Measurements from ENCODE around the gene RDH11.
A peak's percentile ranks its signal among the peaks of the same experiment; 100 is the strongest.

Gene RDH11, protein sequence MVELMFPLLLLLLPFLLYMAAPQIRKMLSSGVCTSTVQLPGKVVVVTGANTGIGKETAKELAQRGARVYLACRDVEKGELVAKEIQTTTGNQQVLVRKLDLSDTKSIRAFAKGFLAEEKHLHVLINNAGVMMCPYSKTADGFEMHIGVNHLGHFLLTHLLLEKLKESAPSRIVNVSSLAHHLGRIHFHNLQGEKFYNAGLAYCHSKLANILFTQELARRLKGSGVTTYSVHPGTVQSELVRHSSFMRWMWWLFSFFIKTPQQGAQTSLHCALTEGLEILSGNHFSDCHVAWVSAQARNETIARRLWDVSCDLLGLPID

GRCh38 chr14:67695394-67695949 lies at the start of gene RDH11:
RDH11 (minus strand) TSS chr14:67695764; CDS start chr14:67695703, 61 bp downstream.
- no peak for TF ChIP-seq CTCF (IDR thresholded peaks at IDR 0.05; ENCODE audit: control extremely low read depth, extremely low read depth, low read depth, missing control alignments)
- CTCF ChIA-PET, result interaction anchor here (0.8 to 6.1 kb wide), 7 partner anchors 8 to 268 kb away, joined by 3 to 70 read pairs (median 3); partner anchors contain the start of genes PIGH, RDH12 and ZFYVE26
- DNase-seq (ENCODE audit: extremely low spot score), result peak; percentile 88
- POLR2A ChIA-PET, result no interaction called here

DNA sequence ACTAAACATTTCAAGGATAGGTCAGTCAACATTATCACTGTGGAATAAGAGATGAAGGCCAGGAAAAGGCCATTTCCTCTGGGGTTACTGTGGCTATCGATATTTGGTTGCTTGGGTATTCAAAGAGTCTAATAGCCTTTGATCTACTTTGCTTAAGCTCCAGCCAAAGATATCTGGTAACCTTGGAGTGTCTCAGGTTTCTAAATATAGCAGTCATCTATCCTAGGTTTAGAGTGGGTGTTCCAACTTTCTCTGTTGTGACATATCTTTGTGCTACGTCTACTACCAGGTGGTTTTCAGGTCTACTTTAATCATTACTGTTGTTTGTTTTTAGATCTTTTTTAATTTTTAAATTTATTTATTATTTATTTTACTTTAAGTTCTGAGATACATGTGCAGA lies 48.5 kb upstream of the RDH11 start:
- TF ChIP-seq CTCF (IDR thresholded peaks at IDR 0.05; ENCODE audit: control extremely low read depth, extremely low read depth, low read depth, missing control alignments), result no peak
- CTCF ChIA-PET, result no interaction called here
- DNase-seq (ENCODE audit: extremely low spot score), result no peak

DNA sequence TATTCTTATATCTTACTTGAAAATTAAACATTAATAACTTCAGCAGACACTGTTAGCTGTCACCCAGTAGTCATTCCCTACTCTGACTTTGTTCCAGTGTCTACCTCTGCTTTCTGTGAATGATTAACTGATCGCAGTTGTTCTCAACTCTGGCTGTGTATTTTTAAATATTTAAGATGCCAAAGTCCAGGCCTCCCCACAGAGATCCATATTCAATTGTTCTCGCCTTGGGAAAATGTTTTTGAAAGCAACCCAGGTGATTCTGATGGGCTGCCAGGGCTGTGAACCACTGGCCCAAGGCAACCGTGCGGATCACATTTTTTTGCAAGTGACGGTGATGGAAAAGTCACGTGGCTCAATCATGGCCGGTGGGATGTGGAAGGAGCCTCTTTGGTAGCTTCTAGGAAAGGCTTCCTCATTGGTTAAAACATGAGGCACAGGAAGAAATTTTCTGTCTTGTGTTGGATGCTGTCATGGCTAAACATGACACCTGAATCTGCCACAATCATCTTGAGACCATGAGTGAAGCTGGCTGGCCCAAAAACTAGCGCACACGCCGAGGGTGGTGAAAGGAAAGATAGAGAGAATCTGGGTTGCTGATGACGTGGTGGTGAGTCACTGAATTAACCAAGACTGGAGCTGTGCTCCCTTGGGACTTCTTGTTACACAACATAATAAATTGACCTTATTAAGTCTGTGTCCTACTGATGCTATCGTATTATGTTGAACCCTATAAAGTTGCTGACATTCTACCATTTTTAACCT lies 43.4 kb upstream of the RDH11 start:
- TF ChIP-seq CTCF (IDR thresholded peaks at IDR 0.05; ENCODE audit: control extremely low read depth, extremely low read depth, low read depth, missing control alignments), result no peak
- ChIA-PET CTCF (interaction anchor here (1.1 to 2.0 kb wide), 3 partner anchors 9 to 26 kb away, joined by 3 to 5 read pairs (median 4); no protein-coding TSS in a partner anchor), POLR2A (no interaction called here)
- DNase-seq (ENCODE audit: extremely low spot score), result no peak

More for the DNA sequence above, 48.5 kb upstream of the RDH11 start:
- POLR2A ChIA-PET, result no interaction called here

DNA sequence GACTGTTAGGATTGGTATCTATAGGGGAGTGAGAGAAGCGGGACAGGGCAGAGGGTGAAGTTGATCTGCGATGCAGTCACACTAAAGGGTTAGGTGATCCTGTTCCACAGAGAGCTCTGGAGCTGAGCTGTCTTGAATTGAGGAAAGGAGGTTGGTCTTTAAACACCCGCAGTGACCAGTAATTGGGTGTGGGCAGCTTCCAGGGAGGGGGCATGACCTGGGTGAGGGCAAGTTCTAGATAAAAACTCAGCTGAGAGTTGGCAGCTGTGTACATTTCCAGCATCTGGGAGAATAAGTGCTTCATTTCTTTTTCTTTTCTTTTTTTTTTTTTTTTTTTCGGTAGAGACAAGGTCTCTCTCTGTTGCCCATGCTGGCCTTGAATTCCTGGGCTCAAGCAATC lies 41.2 kb upstream of the RDH11 start:
- POLR2A ChIA-PET, result no interaction called here
- DNase-seq (ENCODE audit: extremely low spot score), result no peak
- TF ChIP-seq CTCF (IDR thresholded peaks at IDR 0.05; ENCODE audit: control extremely low read depth, extremely low read depth, low read depth, missing control alignments), result no peak
- CTCF ChIA-PET, result no interaction called here

DNA sequence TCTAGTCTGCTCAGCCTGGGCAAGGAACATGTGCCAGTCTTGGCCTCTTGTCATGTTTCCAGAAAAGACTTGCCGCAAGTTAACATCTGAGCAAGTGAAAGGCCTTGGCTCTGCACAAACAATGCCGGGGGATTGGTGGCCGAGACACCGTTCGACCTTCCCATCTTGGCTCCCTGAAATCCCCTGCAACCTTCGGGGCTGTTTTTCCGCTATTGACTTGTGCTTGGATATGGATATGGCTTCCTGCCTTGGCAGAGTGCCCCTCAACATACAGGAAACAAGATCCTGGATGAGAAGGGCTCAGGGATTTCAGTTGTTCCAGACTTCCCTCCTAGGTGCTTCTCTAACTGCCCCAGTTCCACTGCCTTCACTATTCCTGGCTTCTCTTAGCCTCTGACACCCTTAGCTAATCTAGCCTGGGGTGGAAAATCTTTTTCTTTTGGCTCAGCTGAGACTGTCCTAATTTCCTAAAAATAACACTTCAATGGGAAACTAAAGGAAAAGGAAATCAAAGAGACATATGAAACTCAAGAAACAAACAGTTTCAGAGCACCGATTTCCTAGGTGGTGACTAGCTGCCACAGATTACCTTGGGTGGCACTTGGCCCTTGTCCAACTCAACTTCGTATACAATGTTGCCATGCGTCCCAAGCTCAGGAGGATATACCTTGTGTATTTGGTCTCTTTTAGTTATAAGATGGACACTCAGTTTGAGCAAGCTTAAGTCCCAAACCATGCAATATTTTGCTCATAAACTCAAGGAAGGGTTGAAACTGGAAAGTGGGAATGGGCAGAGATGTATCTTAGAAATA lies 40.0 kb upstream of the RDH11 start:
- no peak for DNase-seq (ENCODE audit: extremely low spot score)
- TF ChIP-seq CTCF (IDR thresholded peaks at IDR 0.05; ENCODE audit: control extremely low read depth, extremely low read depth, low read depth, missing control alignments), result no peak
- ChIA-PET POLR2A (no interaction called here), CTCF (no interaction called here)

DNA sequence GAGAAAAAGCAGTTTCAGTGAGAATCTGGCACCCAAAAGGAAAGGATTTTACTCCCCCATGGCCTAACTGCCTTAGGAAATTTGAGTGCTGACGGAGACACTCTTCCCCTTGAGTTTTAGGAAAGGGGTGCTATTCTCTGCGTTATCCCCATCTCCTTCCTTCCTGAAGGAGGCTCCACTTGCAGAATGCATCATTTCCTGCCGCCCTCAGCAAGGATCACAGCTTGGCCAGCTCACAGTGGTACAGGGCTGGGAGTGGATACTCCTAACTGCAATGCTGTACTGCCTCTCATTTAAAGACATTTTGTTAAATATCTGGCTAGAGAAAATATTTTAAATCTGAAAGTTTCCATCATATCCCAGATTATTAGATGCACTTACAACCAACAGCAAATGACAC lies 39.1 kb upstream of the RDH11 start:
- DNase-seq (ENCODE audit: extremely low spot score), result no peak
- TF ChIP-seq CTCF (IDR thresholded peaks at IDR 0.05; ENCODE audit: control extremely low read depth, extremely low read depth, low read depth, missing control alignments), result no peak
- ChIA-PET CTCF (no interaction called here), POLR2A (no interaction called here)

All from GM10248 (cell line).